Activated naive CD4-positive, alpha-beta T cell treated with anti-CD3 and anti-CD28 coated beads, Interleukin-2, amount 10 ng/mL, durations not matched to agents 7 days and 5 days (primary cell): ENCODE results near the gene TOPORS.
"Not testable (repeated sequence)": the region's sequence is repeated elsewhere in the genome, so short reads cannot be mapped to it uniquely, and the experiment has no call there.

Experiments
- CTCF ChIA-PET: fragments of 350-600 bp; sonication (Branson Sonifier 250); formaldehyde crosslinking; loops from one replicate; lab custom pipeline; 2021; ENCODE audit warnings: antibody characterized with exemption; lab: Charles Lee
- DNase-seq: peaks from one replicate; pipeline ENCODE4 v3.0.0-alpha.2; 2020
- H3K27ac Mint-ChIP-seq: one replicate; pipeline ENCODE4 v1.8.0; 2021; ENCODE audit warnings: mild to moderate bottlenecking, moderate library complexity, mixed read lengths
- H3K27me3 Mint-ChIP-seq: one replicate; pipeline ENCODE4 v1.8.0; 2021; ENCODE audit warnings: mild to moderate bottlenecking, mixed read lengths
- H3K36me3 Mint-ChIP-seq: one replicate; pipeline ENCODE4 v1.8.0; 2021; ENCODE audit warnings: mixed read lengths
- H3K4me1 Mint-ChIP-seq: one replicate; pipeline ENCODE4 v1.8.0; 2021; ENCODE audit warnings: mixed read lengths
- H3K4me3 Mint-ChIP-seq: one replicate; pipeline ENCODE4 v1.8.0; 2021; ENCODE audit warnings: mild to moderate bottlenecking, moderate library complexity, mixed read lengths
- H3K9me3 Mint-ChIP-seq: one replicate; pipeline ENCODE4 v1.8.0; 2021; ENCODE audit warnings: mixed read lengths

TOPORS gene

DNA sequence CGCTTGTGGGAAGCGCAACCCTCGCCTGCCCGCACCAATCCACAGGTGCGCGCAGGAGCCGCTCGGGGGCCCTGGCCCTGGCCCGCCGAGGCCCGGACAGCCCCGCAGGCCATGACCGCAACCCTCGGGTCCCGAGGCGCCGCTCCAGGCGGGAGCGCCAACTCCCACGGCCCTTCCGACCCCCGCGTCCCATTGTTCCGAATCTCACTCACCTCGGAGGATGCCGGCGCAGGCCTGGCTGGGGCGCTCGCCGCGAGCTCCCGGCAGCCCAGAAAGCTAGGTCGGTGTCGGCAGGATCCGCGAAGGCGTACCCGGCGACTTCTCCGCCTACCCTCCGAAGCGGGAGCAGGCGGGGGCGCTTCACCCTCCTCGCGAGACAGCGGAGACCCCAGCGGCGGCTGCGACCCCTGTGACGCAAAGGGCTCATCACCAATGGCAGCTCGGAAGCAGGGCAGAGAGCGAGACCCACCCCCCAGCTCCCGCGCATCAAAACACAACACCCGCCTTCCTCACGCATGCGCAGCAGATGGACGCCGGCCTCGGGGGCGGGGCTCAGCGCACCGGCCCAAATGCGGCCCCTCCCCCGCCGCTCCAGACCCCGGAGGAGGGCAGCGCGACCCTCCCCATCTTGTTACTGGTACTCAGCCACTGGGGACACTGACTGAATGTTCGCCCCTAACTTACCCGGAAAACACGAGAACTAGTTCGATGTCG, 1.7 kb downstream of the TOPORS start:
- Mint-ChIP-seq H3K36me3 (peaks cover 24% of the 10 kb centered on the region), H3K9me3 (no peaks in the 10 kb centered on the region), H3K27ac (peak overlapping the region; percentile 99), H3K27me3 (no peaks in the 10 kb centered on the region), H3K4me1 (peaks cover 36% of the 10 kb centered on the region), H3K4me3 (peak overlapping the region; percentile 87)
- DNase-seq: peak; percentile 97
- CTCF ChIA-PET: interaction anchor here (0.7 to 3.4 kb wide), 9 partner anchors 13 to 172 kb away, joined by 3 to 20 read pairs (median 6); partner anchors contain the start of gene RIGI

DNA sequence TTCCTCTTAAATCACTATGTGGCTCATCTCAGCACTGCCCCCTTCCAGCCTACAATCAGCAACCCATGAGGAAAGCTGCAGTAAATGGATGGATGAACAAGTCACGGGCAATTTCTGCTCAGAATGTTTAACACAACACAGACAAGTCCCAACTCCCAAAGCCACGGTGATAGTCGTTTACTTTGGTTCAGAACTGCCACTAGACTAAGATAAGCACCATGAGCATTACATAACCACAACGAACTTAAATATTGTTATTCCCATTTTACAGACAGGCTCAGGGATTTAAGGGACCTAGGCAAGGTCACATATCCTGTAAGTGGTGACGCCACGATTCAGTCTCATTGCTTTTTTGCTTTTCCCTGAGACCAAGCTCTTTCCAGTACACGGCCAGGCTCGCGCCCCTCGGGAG, 2.2 kb downstream of the TOPORS start:
- DNase-seq: no peak
- CTCF ChIA-PET: interaction anchor here (1.0 to 3.4 kb wide), 7 partner anchors 13 to 171 kb away, joined by 3 to 20 read pairs (median 8); partner anchors contain the start of gene RIGI
- no peaks in the 10 kb centered on the region for H3K27me3 Mint-ChIP-seq
- H3K27ac Mint-ChIP-seq: peak overlapping the region; percentile 84
- H3K36me3 Mint-ChIP-seq: peaks cover 24% of the 10 kb centered on the region
- H3K4me3 Mint-ChIP-seq: peak overlapping the region; percentile 87
- H3K9me3 Mint-ChIP-seq: no peaks in the 10 kb centered on the region
- H3K4me1 Mint-ChIP-seq: peaks cover 36% of the 10 kb centered on the region

DNA sequence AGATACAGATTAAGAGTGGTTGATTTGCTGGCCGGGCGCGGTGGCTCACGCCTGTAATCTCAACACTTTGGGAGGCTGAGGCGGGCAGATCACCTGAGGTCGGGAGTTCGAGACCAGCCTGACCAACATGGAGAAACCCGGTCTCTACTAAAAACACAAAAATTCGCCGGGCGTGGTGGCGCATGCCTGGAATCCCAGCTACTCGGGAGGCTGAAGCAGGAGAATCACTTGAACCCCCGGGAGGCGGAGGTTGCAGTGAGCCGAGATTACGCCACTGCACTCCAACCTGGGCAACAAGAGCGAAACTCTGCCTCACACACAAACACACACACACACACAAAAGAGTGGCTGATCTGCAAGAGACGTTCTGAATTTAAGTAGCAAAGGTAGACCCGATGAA, 4.2 kb downstream of the TOPORS start:
- H3K27ac Mint-ChIP-seq, H3K27me3 Mint-ChIP-seq, H3K9me3 Mint-ChIP-seq, DNase-seq, H3K4me3 Mint-ChIP-seq, CTCF ChIA-PET: not testable (repeated sequence)
- Mint-ChIP-seq H3K36me3 (peaks cover 29% of the 10 kb centered on the region), H3K4me1 (peaks cover 30% of the 10 kb centered on the region)

DNA sequence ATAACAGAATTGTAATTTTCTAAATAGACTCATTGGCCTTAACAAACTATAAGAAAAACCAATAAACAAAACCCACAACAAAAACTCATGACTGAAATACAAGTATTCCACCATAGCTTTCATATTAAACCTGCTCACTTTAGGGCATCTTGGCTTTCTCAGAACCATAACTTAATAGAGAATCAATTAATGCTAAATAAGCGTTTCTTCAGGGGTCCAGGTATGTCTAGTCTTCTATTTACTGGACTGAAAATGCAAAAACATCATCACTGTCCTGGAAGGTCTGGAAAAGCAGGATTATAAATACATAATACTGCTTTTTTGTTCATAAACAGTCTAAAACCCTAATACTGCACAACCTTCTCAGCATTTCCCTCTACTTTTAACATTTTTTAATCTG, 6.5 kb downstream of the TOPORS start:
- peaks cover 39% of the 10 kb centered on the region for H3K36me3 Mint-ChIP-seq
- DNase-seq: no peak
- CTCF ChIA-PET: interaction anchor here (0.7 to 1.3 kb wide), 3 partner anchors 26 to 168 kb away, joined by 3 to 5 read pairs (median 5); partner anchors contain the start of gene NDUFB6
- no peak overlapping the region for H3K4me3 Mint-ChIP-seq
- H3K9me3 Mint-ChIP-seq: no peaks in the 10 kb centered on the region
- H3K27me3 Mint-ChIP-seq: no peaks in the 10 kb centered on the region
- H3K4me1 Mint-ChIP-seq: peaks cover 27% of the 10 kb centered on the region
- no peak overlapping the region for H3K27ac Mint-ChIP-seq

DNA sequence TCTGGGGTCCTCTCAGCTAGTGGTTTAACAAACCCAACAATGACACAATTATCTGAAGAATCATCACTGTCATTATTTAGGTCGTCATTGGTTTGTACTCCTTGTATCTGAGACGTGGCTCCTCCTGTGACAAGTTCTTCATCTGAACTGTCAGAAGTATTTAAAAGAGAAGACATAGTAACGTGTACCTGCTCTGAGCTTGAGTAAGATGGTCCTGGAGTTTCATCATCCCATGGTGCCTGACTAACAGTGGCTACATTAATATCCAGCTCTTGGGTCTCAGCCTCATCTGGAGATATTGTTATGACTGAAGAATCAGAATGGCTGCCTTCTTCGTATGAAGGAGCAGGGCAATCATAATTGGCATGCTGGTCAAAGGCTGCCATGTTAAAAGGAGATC, 9.3 kb downstream of the TOPORS start:
- Mint-ChIP-seq H3K4me3 (no peak overlapping the region), H3K4me1 (peaks cover 6% of the 10 kb centered on the region), H3K27me3 (no peaks in the 10 kb centered on the region)

DNA sequence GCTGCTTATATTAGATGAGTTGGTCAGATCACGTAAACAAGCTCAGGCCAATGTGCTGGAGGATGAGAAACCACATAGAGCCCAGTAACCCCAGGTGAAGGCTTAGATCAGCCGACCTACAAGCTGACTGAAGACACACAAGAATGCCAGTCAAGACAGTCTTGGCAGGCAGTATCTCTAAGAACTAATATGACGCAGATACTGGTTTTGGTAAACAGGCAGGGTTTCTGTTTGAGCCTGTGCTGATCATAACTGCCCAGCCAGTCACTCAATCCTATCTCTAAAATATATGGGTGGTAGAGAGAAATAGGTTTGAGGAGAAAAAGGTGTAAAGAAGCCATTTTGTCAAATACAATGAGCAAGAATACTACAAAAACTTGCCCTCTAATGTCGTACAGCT, 18.6 kb downstream of the TOPORS start:
- peaks cover 12% of the 10 kb centered on the region for H3K36me3 Mint-ChIP-seq
- CTCF ChIA-PET: interaction anchor here (1.3 to 1.5 kb wide), 2 partner anchors 8 to 16 kb away, joined by 3 to 5 read pairs; partner anchors contain the start of gene RIGI
- H3K9me3 Mint-ChIP-seq: no peaks in the 10 kb centered on the region
- H3K4me1 Mint-ChIP-seq: no peaks in the 10 kb centered on the region
- H3K27ac Mint-ChIP-seq: no peak overlapping the region
- DNase-seq: no peak
- H3K27me3 Mint-ChIP-seq: no peaks in the 10 kb centered on the region
- H3K4me3 Mint-ChIP-seq: no peak overlapping the region

More for the DNA sequence above, 9.3 kb downstream of the TOPORS start:
- DNase-seq: no peak
- peaks cover 28% of the 10 kb centered on the region for H3K36me3 Mint-ChIP-seq
- H3K27ac Mint-ChIP-seq: no peak overlapping the region
- H3K9me3 Mint-ChIP-seq: no peaks in the 10 kb centered on the region
- CTCF ChIA-PET: no interaction called here

DNA sequence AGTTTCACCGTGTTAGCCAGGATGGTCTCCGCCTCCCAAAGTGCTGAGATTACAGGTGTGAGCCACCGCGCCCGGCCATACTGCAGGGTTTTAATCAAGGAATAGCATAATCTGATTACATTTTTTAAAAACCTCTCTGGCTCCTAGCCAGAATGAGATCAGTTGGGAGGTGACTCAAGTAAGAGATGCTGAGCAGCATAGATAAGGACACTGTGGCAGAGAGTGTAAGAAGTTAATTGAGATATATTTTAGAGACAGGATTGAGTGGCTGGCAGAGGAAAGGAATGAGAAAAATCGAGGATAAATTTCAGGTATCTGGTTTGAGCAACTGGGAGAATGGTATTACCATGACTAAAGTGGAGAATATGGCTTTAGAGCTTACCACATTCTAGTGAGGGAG, 19.1 kb downstream of the TOPORS start:
- DNase-seq: no peak
- CTCF ChIA-PET: interaction anchor here (1.3 to 1.5 kb wide), 2 partner anchors 8 to 17 kb away, joined by 3 to 5 read pairs; partner anchors contain the start of gene RIGI
- Mint-ChIP-seq H3K4me3 (no peak overlapping the region), H3K4me1 (no peaks in the 10 kb centered on the region), H3K9me3 (no peaks in the 10 kb centered on the region), H3K36me3 (peaks cover 12% of the 10 kb centered on the region), H3K27me3 (no peaks in the 10 kb centered on the region), H3K27ac (no peak overlapping the region)

DNA sequence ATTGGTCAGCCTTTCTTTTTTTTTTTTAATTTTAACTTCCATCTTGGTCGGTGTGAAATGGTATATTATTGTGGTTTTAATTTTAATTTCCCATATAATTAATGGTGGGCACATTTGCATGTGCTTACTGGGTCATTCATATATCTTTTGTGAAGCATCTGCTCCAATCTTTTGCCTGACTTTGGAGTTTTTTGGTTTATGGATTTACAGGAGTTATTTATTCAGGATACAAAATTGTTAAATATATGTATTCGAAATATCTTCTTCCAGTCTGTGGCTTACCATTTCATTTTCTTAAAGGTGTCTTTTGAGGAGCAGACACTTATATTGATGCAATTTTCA, 25.7 kb downstream of the TOPORS start:
- DNase-seq: no peak
- Mint-ChIP-seq H3K27me3 (no peaks in the 10 kb centered on the region), H3K4me1 (peaks cover 43% of the 10 kb centered on the region), H3K9me3 (peaks cover 10% of the 10 kb centered on the region), H3K36me3 (peaks cover 32% of the 10 kb centered on the region), H3K27ac (peak overlapping the region; percentile 94), H3K4me3 (peak overlapping the region; percentile 91)
- CTCF ChIA-PET: interaction anchor here (0.6 to 2.3 kb wide), 11 partner anchors 10 to 346 kb away, joined by 3 to 25 read pairs (median 6); partner anchors contain the start of genes ACO1 and NDUFB6

DNA sequence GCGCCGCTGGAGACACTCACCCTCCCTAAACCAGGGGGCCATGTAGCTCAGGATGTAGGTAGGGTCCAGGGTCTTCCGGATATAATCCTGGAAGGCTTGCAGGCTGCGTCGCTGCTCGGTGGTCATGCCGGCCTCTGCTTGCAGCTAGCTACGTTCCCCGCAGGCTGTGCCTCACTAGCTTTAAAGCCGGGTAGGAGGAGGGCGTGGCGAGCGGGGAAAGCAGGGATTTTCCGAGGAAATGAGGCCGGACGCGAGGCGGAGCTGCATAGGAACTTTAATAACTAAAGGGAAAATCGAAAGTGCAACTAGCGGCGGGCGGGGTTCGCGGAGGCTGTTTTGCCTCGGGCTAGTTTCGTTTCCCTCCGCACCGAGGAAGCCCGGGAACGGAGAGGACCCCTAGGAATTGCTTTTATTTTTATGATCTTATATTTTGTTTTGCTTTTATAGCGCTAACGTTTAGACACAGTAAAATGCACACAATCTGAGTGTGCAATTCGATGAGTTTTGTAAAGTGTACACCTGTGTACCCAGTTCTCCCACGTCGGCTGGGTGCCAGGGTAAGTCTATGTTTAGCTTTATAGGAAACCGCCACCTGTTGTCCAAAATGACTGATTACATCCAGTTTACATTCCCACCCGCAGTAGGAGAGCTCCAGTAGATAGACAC, 26.2 kb downstream of the TOPORS start, which contains the start of gene RIGI:
RIGI (minus strand) TSS at position 156 of the 666 bp plus-strand sequence; CDS start at position 126, 30 bp downstream.
- peaks cover 10% of the 10 kb centered on the region for H3K9me3 Mint-ChIP-seq
- H3K27me3 Mint-ChIP-seq: no peaks in the 10 kb centered on the region
- H3K36me3 Mint-ChIP-seq: peaks cover 37% of the 10 kb centered on the region
- H3K27ac Mint-ChIP-seq: peak within 1 kb of the TSS; percentile 94
- peak; percentile 90 for DNase-seq
- CTCF ChIA-PET: interaction anchor here (0.6 to 2.3 kb wide), 15 partner anchors 8 to 347 kb away, joined by 3 to 25 read pairs (median 3); partner anchors contain the start of genes ACO1, NDUFB6 and SMIM27
- H3K4me3 Mint-ChIP-seq: peak within 1 kb of the TSS; percentile 91
- H3K4me1 Mint-ChIP-seq: peaks cover 48% of the 10 kb centered on the region

DNA sequence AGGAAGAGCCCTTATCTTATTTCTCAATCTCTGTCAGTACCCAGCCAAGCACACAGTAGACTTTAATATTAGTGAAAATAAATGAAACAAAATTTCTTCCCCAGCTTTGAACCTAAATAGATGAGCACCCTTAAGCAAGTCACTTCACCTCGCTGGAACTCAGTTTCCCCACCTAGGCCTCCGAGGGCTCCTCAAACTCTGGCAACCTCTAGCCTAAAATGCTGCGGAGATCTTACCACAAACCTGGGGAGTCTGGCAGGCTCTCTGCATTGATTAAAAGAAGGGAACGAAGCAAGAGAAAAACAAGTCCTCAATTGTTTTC, 26.7 kb downstream of the TOPORS start:
- H3K4me1 Mint-ChIP-seq: peaks cover 48% of the 10 kb centered on the region
- H3K27ac Mint-ChIP-seq: peak overlapping the region; percentile 94
- H3K4me3 Mint-ChIP-seq: peak overlapping the region; percentile 91
- CTCF ChIA-PET: interaction anchor here (0.7 to 2.3 kb wide), 10 partner anchors 8 to 148 kb away, joined by 3 to 25 read pairs (median 5); partner anchors contain the start of genes ACO1, NDUFB6 and SMIM27
- H3K27me3 Mint-ChIP-seq: no peaks in the 10 kb centered on the region
- H3K9me3 Mint-ChIP-seq: peaks cover 10% of the 10 kb centered on the region
- peaks cover 37% of the 10 kb centered on the region for H3K36me3 Mint-ChIP-seq
- DNase-seq: no peak

DNA sequence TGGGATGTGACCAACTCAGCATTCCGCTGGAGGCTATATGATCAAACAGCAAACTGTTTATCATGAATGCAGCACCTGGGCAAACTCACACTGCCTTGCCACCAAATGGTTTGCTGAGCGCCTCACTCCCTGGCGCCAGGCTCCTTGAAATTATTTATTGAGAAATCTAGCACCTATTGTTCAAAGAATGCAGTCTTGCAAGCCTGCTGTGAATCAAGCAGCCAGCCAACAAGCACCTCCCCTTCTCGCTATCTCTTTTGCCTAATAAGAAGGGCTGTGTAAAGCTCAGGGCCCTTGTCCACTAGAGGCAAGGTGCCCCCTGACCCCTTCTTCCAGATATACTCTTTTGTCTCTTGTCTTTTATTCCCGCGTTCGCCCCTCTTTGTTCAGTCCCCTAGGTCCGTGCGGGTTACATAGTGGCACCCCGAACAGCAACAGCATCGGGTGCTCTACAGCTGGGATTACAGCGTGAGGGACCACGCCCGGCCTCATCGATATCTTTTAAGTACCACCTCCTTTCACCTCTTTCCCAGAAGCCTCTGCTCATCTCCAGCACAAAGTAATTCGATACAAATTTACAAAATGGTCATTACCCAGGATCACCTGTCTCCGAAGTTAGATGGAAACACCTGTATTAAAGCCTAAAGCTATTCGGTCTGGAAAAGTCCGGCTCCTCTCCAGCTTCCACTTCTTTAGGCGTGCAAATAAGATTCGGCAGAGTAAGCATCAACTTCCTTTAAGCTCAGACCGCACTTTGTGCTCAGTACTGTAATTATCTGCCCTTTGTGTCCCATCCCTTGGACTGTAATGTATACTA, 27.3 kb downstream of the TOPORS start:
- Mint-ChIP-seq H3K27ac (peak overlapping the region; percentile 94), H3K9me3 (peaks cover 10% of the 10 kb centered on the region), H3K27me3 (no peaks in the 10 kb centered on the region), H3K36me3 (peaks cover 40% of the 10 kb centered on the region), H3K4me3 (peak overlapping the region; percentile 91), H3K4me1 (peaks cover 48% of the 10 kb centered on the region)
- CTCF ChIA-PET: interaction anchor here (0.6 to 2.3 kb wide), 8 partner anchors 9 to 147 kb away, joined by 3 to 25 read pairs (median 7); partner anchors contain the start of gene NDUFB6
- DNase-seq: peak; percentile 34

DNA sequence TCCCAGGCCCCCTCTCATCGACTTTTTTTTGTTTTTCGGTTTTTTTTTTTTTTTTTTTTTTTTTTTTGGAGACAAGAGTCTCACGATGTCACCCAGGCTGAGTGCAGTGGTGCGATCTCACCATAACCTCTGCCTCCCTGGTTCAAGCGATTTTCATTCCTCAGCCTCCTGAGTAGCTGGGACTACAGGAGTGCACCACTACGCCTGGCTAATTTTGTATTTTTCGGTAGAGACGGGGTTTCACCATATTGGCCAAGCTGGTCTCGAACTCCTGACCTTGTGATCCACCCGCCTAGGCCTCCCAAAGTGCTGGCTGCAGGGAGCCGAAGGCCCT, 27.9 kb downstream of the TOPORS start:
- not testable (repeated sequence) for H3K27ac Mint-ChIP-seq, H3K9me3 Mint-ChIP-seq, H3K27me3 Mint-ChIP-seq, DNase-seq
- Mint-ChIP-seq H3K4me1 (peaks cover 48% of the 10 kb centered on the region), H3K4me3 (peak overlapping the region; percentile 91), H3K36me3 (peaks cover 40% of the 10 kb centered on the region)
- CTCF ChIA-PET: interaction anchor here (0.6 to 2.3 kb wide), 4 partner anchors 51 to 147 kb away, joined by 4 to 25 read pairs (median 4); no protein-coding TSS in a partner anchor

DNA sequence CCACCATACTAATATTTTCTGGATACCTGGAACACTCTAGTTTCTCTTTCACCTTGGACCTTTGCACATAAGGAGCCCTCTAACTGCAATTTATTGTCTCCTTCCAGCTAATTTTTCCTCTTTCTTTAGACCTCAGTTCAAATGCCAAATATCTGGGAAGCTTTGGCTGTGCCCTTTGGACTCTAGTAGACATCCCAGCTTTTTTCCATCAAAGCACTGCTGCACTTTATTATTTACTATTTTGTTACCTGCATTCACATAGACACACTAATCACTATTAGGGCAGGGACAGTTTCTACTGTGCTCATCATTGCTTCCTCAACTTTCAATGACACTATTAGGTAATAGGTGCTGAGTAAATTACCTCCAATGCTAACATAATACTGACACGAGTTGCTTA, 28.5 kb downstream of the TOPORS start:
- peaks cover 10% of the 10 kb centered on the region for H3K9me3 Mint-ChIP-seq
- H3K27ac Mint-ChIP-seq: no peak overlapping the region
- H3K4me3 Mint-ChIP-seq: peak overlapping the region; percentile 91
- DNase-seq: no peak
- H3K27me3 Mint-ChIP-seq: no peaks in the 10 kb centered on the region
- peaks cover 48% of the 10 kb centered on the region for H3K4me1 Mint-ChIP-seq
- CTCF ChIA-PET: interaction anchor here (1.3 to 1.4 kb wide), 2 partner anchors 56 to 145 kb away, joined by 4 to 5 read pairs; no protein-coding TSS in a partner anchor
- peaks cover 41% of the 10 kb centered on the region for H3K36me3 Mint-ChIP-seq
